Skeletal muscle satellite cell (primary cell): ENCODE data around the gene POGZ. TPM values are rescaled to one million over a fixed set of nuclear protein-coding genes. Genes with fewer than 3 reads are reported as not detected.

Source experiments
- H3K27me3 ChIP-seq: 2 replicates; pipeline ENCODE4 v1.7.0; 2013; ENCODE audit warnings: low read length; ENCODE audit not compliant: control insufficient read depth, insufficient read depth
- H3K36me3 ChIP-seq: 2 replicates; pipeline ENCODE4 v1.7.0; 2013; ENCODE audit warnings: mild to moderate bottlenecking, control low read depth, low read length; ENCODE audit not compliant: insufficient read depth
- H3K4me1 ChIP-seq: 2 replicates; pipeline ENCODE4 v1.7.0; 2013; ENCODE audit warnings: low read length; ENCODE audit not compliant: control insufficient read depth, insufficient read depth
- H3K4me2 ChIP-seq: 2 replicates; pipeline ENCODE4 v1.7.0; 2013; ENCODE audit warnings: mild to moderate bottlenecking, low read length
- H3K4me3 ChIP-seq: 2 replicates; pipeline ENCODE4 v1.7.0; 2013; ENCODE audit warnings: low read length
- H3K9ac ChIP-seq: 2 replicates; pipeline ENCODE4 v1.7.0; 2013; ENCODE audit warnings: mild to moderate bottlenecking, low read depth, low read length, moderate library complexity
- H3K9me3 ChIP-seq: replicated peaks from 2 replicates; pipeline ENCODE4 v1.7.0; 2013; ENCODE audit warnings: mild to moderate bottlenecking, control low read depth, low read length
- total RNA-seq: library from RNA; depleted of rRNA; stranded (reverse); fragments of >200 nt; gene quantifications from 2 replicates; pipeline ENCODE4 v1.2.3, GENCODE V29; 2012; rRNA removed

Gene POGZ, protein sequence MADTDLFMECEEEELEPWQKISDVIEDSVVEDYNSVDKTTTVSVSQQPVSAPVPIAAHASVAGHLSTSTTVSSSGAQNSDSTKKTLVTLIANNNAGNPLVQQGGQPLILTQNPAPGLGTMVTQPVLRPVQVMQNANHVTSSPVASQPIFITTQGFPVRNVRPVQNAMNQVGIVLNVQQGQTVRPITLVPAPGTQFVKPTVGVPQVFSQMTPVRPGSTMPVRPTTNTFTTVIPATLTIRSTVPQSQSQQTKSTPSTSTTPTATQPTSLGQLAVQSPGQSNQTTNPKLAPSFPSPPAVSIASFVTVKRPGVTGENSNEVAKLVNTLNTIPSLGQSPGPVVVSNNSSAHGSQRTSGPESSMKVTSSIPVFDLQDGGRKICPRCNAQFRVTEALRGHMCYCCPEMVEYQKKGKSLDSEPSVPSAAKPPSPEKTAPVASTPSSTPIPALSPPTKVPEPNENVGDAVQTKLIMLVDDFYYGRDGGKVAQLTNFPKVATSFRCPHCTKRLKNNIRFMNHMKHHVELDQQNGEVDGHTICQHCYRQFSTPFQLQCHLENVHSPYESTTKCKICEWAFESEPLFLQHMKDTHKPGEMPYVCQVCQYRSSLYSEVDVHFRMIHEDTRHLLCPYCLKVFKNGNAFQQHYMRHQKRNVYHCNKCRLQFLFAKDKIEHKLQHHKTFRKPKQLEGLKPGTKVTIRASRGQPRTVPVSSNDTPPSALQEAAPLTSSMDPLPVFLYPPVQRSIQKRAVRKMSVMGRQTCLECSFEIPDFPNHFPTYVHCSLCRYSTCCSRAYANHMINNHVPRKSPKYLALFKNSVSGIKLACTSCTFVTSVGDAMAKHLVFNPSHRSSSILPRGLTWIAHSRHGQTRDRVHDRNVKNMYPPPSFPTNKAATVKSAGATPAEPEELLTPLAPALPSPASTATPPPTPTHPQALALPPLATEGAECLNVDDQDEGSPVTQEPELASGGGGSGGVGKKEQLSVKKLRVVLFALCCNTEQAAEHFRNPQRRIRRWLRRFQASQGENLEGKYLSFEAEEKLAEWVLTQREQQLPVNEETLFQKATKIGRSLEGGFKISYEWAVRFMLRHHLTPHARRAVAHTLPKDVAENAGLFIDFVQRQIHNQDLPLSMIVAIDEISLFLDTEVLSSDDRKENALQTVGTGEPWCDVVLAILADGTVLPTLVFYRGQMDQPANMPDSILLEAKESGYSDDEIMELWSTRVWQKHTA (N-terminal part only)
- 14.4 and 15.7 TPM in 2 replicates for total RNA-seq

DNA sequence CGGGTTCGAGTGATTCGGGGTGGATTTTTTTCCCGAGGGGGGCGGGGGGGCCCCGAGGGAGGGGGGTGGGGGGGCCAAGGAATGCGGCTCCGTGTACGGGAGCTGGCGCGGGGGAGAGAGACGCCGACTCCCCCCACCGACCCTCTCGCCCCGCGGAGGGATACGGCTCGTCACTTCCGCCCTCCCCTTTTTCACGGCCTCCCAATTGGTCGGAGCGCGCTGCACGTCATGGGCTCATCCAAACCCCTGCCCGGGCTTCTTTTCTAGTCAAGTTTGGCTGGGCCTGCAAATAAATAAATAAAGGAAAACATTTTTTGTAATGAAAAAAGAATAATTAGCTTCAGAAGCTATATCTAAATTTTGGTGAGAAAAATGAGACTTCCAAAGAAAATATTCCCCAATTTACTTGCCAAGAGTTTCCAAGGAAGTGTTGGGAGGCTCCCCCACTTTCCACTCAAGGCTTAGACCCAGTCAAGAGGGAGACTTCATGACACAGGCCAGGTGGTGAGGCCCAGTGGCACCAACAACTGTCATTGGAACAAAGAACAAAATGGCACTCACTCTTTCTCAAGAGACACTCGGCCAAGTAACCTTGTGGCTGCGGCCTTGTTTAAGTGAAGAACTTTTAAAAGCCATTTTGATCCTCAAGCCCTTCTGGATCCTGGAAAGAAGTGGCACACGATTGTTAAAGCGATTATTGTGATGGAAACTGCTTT is at the start of gene POGZ:
TSS of gene POGZ (minus strand) at position 164 of the 716 bp plus-strand sequence. CDS start 17,290 bp downstream, outside the sequence.
- H3K9ac ChIP-seq, result peak within 1 kb of the TSS; percentile 89

DNA sequence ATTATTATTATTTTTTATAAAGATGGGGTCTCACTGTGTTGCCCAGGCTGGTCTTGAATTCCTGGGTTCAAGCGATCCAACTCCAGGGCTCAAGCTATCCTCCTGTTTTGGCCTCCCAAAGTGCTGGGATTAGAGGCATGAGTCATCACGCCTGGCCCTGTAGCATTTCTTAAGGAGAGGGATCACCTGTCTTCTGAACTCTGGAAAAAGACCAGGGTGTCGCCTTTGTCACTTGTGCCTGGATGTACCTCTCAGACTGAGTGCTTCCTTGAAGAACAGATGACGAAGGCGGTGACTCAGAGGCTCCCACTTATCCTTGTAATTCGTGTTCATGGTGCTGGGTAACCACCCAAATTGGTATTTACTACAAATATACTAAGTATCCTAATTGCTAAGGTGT is 49.5 kb upstream of the POGZ start:
- Histone ChIP-seq H3K36me3 (no peaks in the 10 kb centered on the region), H3K4me1 (peaks cover 16% of the 10 kb centered on the region), H3K4me3 (no peak overlapping the region), H3K9me3 (no peaks in the 10 kb centered on the region), H3K27me3 (peaks cover 48% of the 10 kb centered on the region), H3K9ac (no peak overlapping the region), H3K4me2 (no peak overlapping the region)

More for the DNA sequence above, at the start of gene POGZ:
- Histone ChIP-seq H3K4me1 (peaks cover 7% of the 10 kb centered on the region), H3K9me3 (no peaks in the 10 kb centered on the region), H3K4me3 (peak within 1 kb of the TSS; percentile 76), H3K36me3 (no peaks in the 10 kb centered on the region), H3K4me2 (peak within 1 kb of the TSS; percentile 87), H3K27me3 (peaks cover 10% of the 10 kb centered on the region)

DNA sequence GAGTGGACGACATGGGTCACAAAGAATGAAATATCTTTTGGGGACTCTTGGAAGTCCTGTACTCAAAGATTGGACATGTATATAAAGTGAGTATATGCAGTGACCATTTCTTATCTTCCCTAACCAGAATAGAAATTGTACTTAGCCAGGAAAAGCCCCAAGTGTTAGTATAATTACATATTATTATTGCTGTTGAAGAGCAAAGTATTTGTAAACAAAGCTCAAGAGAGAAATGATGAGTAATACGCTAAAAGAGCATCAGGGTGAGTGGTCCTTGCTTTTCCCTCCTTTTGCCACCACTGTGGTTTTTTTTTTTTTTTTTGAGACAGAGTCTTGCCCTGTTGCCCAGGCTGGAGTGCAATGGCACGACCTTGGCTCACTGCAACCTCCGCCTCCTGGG is 45.5 kb upstream of the POGZ start:
- no peak overlapping the region for H3K4me2 ChIP-seq
- H3K36me3 ChIP-seq, result no peaks in the 10 kb centered on the region
- H3K9ac ChIP-seq, result no peak overlapping the region
- H3K4me1 ChIP-seq, result no peaks in the 10 kb centered on the region
- no peaks in the 10 kb centered on the region for H3K9me3 ChIP-seq
- H3K27me3 ChIP-seq, result peaks cover 29% of the 10 kb centered on the region
- no peak overlapping the region for H3K4me3 ChIP-seq

DNA sequence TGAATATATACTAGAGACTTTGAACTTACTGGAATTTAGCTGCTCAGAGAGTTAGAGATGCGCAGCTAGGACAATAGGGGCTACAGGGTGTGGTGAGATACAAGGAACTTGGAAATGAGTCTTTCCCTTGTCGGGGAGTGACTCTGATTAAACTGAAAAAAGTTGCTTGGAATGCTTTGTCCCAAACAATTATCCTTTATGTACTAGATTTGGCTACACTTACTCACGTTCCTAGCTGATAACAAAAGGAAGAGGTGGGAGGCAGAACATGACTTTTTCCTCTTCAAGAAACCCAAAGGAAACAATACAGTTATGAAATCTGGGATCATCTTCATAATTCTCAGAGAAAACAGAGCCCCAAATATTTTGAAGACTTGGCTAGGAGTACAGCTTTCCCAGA is 45.0 kb upstream of the POGZ start:
- Histone ChIP-seq H3K4me1 (no peaks in the 10 kb centered on the region), H3K9ac (no peak overlapping the region), H3K36me3 (no peaks in the 10 kb centered on the region), H3K9me3 (no peaks in the 10 kb centered on the region), H3K4me2 (no peak overlapping the region), H3K4me3 (no peak overlapping the region), H3K27me3 (peaks cover 33% of the 10 kb centered on the region)

DNA sequence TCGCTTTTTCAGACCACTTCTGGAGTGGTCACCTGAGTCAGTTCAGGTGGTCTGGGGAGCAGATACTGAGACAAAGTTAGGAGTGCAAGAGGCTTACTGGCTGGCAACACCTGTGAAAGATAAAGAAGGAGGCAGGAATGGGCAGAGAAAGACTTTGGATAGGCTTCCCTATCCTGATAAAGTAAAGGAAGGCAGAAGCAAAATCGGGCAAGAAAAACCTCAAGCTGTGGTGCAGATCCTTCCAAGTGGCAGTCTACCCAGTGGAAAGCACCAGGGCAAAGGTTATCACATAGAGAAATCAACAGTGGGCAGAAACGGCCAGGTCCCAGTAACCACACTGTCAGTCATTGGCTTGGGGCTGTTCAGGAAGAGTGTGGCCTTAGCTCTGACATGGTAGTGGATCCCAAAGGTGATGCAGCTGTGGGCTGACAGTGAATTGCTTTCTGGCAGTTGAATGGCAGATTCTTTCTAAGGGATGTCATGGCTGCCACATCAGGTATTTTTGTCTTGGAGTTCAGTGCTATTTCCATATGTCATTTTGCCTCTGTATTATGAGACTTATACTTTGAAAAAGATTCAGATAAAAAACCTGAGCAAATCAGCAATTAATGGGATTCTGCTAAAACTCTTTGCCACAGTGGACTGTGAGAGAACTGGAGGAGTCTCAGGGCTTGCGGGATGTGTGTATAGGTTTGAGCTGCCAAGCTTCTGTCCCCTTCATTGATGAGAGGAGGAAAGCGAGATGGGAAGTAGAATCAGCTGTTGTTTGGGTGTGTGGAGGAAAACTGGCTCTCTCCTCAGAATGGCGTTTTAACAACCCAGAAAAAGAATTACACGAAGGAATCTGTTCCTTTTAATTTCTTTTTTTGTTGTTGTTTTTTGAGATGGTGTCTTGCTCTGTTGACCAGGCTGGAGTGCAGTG is 43.8 kb upstream of the POGZ start:
- no peak overlapping the region for H3K9ac ChIP-seq
- H3K4me3 ChIP-seq, result no peak overlapping the region
- H3K27me3 ChIP-seq, result peaks cover 39% of the 10 kb centered on the region
- H3K4me2 ChIP-seq, result no peak overlapping the region
- H3K36me3 ChIP-seq, result no peaks in the 10 kb centered on the region
- no peaks in the 10 kb centered on the region for H3K9me3 ChIP-seq
- H3K4me1 ChIP-seq, result no peaks in the 10 kb centered on the region

DNA sequence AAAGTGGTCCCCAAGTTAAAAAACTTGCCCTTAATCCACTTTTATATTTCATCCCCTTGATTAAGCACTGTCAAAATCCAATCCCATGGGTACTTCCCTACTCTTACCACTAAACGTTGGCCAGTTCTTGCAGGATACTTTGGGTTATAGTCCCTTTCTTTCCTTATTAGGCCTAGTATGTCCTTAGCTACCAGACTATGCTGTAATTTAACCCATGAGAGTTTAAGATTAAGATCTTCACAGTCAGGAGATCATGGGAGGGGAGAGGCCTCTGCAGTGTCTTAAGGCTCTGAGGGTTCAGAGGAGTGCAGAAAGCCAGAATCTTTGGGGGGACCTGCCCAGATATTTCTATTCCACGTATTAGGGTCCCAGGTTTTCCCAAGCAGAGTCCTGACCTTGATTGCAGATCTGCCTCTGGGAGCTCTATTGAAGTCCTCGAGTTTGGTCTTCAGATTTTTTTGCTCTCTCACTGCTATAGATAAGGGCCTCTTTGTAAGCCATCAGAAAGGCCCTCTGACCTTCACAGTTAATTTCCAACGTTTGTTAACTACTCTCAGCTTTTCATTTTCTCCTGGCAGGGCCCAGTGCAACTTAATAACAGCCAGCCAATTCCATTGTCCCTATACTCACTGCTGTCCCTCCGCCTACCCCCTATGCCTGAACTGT is 42.9 kb upstream of the POGZ start:
- H3K36me3 ChIP-seq, result no peaks in the 10 kb centered on the region
- no peaks in the 10 kb centered on the region for H3K4me1 ChIP-seq
- no peak overlapping the region for H3K4me3 ChIP-seq
- no peaks in the 10 kb centered on the region for H3K9me3 ChIP-seq
- H3K9ac ChIP-seq, result no peak overlapping the region
- H3K27me3 ChIP-seq, result peaks cover 37% of the 10 kb centered on the region
- H3K4me2 ChIP-seq, result no peak overlapping the region

DNA sequence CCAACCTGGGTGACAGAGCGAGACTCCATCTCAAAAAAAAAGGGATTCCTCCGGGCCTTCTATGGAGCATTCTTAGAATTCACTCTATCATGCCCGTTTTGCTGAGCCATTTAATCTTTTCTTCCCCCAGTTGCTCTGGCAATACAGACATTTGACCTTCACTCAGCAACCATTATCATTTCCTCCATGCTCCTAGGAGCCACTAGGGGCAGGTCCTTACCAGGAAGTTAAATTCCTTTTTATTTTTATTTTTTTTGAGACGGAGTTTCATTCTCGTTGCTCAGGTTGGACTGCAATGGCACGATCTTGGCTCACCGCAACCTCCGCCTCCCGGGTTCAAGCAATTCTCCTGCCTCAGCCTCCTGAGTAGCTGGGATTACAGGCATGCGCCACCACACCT is 42.2 kb upstream of the POGZ start:
- H3K27me3 ChIP-seq, result peaks cover 34% of the 10 kb centered on the region
- H3K9ac ChIP-seq, result no peak overlapping the region
- H3K9me3 ChIP-seq, result no peaks in the 10 kb centered on the region
- no peak overlapping the region for H3K4me2 ChIP-seq
- H3K4me3 ChIP-seq, result no peak overlapping the region
- no peaks in the 10 kb centered on the region for H3K4me1 ChIP-seq
- no peaks in the 10 kb centered on the region for H3K36me3 ChIP-seq

DNA sequence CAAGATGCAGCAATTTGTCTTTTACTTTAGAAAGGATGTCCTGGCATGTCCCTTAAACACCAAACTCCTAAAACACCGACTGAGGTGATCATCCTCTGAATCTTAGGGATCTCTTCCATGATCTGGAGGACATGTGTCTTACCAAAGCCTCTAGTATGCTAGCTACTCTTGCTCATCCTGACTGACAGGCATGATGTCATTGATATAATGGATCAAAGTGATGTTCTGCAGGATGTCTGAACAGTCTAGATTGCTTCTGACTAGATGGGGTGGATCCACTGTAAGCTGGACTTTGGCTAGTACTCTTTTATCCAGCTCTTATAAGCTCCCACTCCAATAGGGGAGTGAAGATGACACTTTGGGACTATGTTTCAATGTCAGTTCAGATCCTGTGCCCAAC is 40.6 kb upstream of the POGZ start:
- H3K4me2 ChIP-seq, result no peak overlapping the region
- H3K4me1 ChIP-seq, result peaks cover 8% of the 10 kb centered on the region
- H3K4me3 ChIP-seq, result no peak overlapping the region
- no peak overlapping the region for H3K9ac ChIP-seq
- no peaks in the 10 kb centered on the region for H3K36me3 ChIP-seq
- no peaks in the 10 kb centered on the region for H3K9me3 ChIP-seq
- H3K27me3 ChIP-seq, result peaks cover 27% of the 10 kb centered on the region

DNA sequence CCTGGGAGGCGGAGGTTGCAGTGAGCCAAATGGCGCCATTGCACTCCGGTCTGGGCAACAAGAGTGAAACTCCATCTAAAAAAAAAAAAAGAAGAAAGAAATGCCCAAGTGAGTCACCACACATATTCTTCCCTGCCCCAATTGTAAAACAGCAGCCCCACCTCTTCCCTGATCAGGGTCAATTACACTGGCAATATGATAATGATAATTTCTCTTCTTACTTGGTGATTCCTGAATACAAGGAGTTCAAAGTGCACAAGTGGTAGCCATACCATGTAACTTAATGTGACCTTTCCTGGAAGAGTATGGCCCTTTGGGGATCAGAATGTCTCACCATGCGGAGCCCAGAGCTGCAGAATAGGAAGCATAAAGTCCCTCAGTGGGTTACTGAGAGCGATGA is 40.1 kb upstream of the POGZ start:
- H3K4me1 ChIP-seq, result peaks cover 13% of the 10 kb centered on the region
- H3K9me3 ChIP-seq, result no peaks in the 10 kb centered on the region
- no peak overlapping the region for H3K9ac ChIP-seq
- H3K36me3 ChIP-seq, result no peaks in the 10 kb centered on the region
- no peak overlapping the region for H3K4me2 ChIP-seq
- H3K27me3 ChIP-seq, result peaks cover 25% of the 10 kb centered on the region
- no peak overlapping the region for H3K4me3 ChIP-seq

DNA sequence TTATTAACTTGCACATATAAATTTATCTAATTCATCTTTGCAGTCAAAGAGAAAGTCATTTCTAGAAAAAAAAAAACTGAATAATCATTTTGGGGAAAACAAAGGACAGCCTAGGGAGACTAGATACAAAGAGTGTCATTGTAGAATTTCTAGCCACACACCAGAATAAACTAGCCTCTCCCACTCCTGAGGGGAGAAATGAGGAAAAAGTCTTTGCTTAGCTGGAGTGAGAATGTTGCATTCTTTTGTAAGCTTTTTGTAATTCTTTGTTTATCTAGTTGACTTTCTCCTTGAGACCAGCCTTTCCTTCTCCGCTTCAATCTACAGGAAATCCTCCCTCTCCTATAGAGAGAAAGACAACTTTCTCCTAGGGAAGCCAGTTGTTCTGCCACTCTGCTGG is 36.0 kb upstream of the POGZ start:
- H3K36me3 ChIP-seq, result no peaks in the 10 kb centered on the region
- H3K9me3 ChIP-seq, result no peaks in the 10 kb centered on the region
- no peak overlapping the region for H3K9ac ChIP-seq
- peaks cover 15% of the 10 kb centered on the region for H3K4me1 ChIP-seq
- no peak overlapping the region for H3K4me3 ChIP-seq
- H3K4me2 ChIP-seq, result peak overlapping the region; percentile 37
- peaks cover 17% of the 10 kb centered on the region for H3K27me3 ChIP-seq
